Caki2 (cell line): ENCODE data around the gene GNLY. TPM values are rescaled to one million over a fixed set of nuclear protein-coding genes. Genes with fewer than 3 reads are reported as not detected.
"Not testable (repeated sequence)": the region's sequence is repeated elsewhere in the genome, so short reads cannot be mapped to it uniquely, and the experiment has no call there.

Experiments
- DNase-seq: peaks from one replicate; pipeline ENCODE4 v3.0.0-alpha.2; 2015; ENCODE audit warnings: low read depth
- in situ Hi-C: cut with HindIII; loops from 2 replicates; pipeline ENCODE4 v1.10.0; 2016; ENCODE audit warnings: low sequenced_read_pairs, low pct_unique_long_range_greater_than_20kb, mixed read lengths
- total RNA-seq: library from RNA; depleted of rRNA; stranded (reverse); fragments of >200 nt; shearing (Covaris generic); gene quantifications from 2 replicates; pipeline ENCODE4 v1.2.3, GENCODE V29; 2014; ENCODE audit warnings: low replicate concordance

Gene GNLY
- total RNA-seq, 1 experiment from 2014 or later: not detected

DNA sequence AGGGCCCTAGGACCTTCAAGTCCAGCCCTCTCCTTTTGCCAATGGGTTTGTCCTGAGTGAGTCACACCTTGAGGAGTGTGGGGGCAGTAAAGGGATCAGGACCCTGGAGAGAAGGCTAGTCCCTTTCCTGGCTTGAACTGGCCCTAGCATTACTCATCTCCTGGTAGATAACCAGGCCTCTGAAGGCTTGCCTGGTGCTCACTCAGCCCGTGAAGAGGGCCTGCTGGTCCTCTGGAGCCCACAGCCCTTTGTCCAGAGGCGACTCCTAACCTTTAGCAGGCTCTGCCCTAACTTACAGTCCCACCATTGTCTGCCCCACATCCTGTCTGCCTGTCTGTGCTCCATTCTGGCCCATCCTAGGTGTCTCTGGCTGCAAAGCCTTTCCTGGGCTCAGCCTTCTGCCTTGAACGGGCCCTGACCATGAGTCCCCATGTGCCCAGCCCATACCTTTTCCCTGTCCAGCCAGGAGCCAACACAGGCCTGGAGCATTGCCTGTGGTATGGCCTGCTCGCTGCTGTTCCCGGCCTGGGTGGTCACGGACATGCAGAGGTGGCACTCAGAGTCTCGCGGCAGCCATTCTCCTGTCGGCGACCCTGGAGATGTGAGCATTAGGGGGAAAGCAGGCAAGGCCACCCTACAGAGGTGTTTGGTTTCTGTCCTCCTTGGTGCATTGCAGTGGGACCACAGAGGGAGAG, 31.1 kb upstream of the GNLY start:
- in situ Hi-C loops: no loop called here
- DNase-seq: peak; percentile 62

DNA sequence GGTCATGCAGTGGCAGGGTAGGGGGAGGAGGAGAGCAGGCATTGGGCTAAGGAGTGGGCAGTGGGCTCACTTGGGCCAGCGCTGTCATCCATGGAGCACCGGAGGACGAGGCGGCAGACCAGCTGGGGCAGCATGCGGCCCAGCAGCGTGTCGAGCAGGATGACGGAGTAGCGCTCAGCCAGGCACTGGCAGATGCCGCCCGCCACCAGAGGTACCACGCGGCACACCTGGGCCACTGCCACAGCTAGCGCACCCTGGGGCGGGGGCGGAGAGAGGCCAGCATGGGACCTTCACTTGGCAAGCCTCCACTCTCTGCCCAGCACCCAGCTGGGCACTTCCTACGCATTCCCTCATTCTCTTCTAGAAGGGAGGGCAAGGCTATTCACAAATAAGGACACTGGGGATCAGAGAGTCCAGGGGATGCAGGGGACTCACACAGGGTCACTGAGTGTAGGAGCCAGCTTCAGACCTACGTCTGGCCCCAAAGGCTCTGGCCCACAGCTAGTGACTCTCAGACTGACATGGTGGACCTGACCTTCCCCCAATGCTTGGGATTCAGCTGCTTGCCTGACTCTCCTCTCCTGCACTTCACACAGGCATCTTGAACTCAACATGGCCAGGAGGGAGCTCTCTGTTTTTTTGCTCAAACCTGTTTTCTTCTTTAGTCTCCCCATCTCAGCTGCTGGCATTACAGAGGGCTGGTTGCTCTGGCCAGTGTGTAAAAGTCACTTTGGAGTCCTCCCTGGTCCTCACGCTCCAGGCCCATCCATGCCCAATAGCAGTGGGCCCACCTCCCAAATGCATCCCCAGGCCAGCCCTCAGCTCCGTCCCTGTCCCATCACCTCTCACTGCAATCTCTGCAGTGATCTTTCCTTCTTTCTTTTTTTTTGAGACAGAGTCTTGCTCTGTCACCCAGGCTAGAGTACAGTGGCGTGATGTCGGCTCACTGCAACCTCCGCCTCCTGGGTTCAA, 30.3 kb upstream of the GNLY start:
- in situ Hi-C loops: no loop called here
- no peak for DNase-seq

DNA sequence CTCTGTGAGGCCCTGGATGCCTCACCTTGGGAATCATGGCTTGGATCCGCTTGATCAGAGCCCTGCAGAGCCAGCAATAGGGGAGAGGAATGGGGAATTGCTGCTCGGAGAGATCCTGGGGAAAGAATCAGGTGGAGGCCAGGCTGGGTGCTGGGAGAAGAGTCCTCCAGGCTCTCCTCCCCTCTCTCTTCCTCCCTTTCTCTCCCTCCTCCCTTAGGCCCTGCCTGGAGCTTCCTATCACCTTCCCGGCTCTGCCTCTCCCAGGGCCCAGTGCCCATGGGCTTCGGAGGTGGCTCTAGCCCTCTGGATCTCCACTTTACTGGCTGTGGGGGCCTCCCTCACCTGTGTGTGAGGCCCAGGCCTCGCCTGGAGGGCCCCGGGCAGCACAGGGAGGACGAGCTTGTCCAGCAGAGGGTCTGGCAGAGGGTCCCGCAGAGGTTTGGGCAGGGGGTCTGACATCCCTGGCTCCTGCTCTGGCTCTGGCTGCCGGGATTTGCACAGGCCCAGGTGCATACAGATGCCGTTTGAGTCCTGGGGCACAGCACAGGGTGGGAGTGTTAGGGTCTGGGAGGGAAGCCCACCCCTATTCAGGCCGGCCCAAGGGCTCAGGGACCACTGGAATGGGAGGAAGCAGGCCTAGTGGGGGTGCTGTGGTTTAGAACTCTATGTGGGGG, 28.8 kb upstream of the GNLY start:
- no peak for DNase-seq
- in situ Hi-C loops: no loop called here

DNA sequence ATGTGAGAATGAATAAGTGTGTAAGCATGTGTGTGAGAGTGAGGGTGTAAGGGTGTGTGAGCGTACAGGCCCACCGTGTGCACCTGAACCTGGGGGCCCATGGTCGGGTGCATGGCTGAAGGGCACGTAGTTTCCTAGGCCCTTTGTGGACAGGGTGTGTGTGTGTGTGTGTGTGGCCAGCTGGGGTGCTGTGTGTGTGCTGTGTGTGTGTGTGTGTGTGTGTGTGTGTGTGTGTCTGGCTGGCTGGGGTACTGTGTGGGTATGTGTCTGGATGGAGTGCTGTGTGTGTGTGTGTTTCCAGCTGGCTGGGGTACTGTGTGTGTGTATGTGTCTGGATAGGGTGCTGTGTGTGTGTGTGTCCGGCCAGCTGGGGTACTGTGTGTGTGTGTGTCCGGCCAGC, 28.1 kb upstream of the GNLY start:
- no peak for DNase-seq
- in situ Hi-C loops: no loop called here

DNA sequence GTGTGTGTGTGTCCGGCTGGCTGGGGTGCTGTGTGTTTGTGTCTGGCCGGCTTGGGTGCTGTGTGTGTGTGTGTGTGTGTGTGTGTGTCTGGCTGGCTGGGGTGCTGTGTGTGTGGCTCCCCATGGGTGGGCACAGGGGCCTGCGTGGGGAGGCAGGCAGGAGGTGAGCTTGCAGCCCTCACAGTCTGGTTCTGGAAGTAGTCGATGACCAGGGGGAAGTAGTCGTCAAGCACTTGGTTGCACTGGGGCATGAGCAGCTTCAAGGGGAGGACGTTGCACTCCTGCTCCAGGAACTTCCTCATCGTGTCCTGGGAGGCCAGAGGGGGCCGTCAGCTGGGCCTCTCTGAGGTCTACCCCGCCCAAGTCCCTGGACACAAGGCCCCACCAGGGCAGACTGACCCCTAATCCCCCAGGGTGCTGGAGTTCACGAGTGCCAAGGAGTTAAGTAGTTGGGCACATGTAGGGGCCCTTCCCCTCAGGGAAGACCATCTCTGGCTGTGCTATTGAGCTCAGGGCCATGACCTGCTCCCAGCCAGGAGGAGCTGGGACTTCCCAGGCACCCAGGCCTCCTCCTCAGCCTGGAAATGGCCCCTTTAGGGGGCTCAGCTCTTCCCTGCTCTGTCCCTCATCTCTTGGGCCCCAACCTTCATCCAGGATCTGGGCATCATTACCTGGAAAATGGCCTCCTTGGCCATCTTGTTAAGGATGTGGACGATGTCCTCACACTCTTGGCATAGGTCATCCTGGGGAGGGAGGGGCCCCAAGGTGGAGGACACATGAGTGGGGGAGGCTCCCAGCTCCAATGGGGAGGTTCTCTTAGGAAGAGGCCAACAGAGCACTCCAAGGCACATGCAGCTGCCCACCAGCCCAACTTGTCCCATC, 27.5 kb upstream of the GNLY start:
- no peak for DNase-seq
- in situ Hi-C loops: no loop called here

DNA sequence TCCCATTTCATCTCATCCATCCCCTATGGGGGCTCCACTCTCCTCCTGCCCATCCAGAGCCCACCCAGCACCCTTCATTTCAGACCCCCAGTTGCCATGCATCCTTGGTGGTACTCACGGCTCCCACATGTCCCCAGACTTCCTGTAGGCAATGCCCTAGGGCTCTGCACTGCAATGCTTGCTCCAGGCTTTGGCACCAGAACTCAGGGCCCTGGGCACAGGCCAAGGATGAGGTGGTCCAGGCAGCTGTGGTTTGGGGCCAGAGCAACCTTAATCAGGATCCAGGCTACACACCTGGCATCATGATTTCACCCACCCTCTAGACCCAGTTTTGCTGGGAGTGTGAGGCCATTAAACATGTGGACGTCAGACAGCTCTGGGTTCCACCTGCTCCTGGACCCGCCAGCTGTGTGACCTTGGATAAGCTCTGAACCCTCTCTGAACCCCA, 26.6 kb upstream of the GNLY start:
- DNase-seq: no peak
- in situ Hi-C loops: no loop called here

DNA sequence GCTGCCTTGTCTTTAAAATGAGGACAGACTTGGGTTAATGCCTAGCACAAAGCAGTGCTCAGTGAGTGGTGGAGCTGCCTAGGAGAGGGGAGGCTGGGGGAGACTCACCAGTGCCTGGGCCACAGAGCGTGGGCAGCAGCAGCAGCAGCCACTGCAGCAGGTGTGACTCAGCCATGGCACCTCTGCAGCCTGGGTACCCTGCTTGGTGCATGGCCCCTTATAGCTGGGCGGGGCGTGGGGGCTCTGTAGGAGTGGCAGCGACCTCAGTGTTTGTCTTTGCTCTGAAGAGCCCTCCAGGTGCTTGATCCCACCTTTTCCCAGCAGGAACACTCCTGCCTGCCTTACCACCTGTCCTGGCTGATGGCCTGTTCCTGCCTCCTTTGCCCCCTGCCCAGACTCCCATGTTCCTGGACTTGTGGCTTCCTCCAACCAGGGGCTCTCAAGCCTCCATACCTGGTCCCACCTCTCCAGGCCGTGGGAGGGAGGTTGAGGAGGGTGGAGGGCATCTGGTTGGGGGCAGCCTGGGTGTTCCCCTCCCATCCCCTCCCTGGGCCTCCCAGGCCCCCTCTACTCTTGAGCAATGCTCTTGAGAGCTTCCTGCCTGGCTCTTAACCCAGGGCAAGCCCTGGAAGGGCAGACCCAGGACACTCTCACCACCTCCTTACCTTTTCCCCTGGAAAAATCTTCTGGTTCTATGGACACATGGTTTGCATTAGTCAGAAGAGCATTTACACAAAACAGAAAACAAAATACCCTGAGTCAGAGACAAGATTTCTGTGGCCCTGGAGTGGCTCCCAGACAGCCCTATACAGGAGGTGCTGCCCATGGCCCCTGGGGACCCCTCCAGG, 25.9 kb upstream of the GNLY start, which contains the start of gene SFTPB:
SFTPB (minus strand) TSS at position 191 of the 848 bp plus-strand sequence; CDS start at position 175, 16 bp downstream.
- in situ Hi-C loops: no loop called here
- no peak for DNase-seq

DNA sequence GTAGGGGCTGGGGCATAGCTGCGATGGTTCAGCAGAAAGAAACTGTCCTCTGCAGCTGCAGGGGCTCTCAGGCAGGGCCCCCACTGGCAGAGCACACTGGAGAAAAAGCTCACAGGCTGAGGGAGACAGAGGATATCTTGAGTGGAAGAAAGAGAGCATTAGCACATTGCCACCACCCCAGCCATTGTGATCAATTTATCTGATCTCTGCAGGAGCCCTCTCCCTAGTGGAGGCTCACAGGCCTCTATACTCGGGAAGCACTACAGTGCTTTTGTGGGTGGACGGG, 25.4 kb upstream of the GNLY start:
- DNase-seq: no peak
- in situ Hi-C loops: no loop called here

DNA sequence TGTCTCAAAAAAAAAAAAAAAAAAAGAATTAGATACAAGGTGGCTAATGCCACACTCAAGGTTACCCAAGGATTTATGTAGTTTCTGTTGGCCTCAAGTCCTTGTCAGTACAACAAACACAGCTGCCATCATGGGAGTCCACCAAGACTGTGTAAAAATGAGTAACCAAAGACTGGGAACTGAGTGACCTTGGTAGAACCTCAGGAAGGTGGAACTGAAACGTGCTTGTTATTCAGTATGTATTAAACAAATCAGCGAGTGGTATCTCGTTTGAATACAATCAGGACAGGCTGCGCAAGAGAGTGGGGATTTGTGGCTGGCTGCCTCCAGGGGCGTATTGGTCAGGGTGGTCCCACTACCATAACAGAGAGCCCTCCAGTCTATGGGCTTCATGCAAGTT, 24.6 kb upstream of the GNLY start:
- in situ Hi-C loops: no loop called here

DNA sequence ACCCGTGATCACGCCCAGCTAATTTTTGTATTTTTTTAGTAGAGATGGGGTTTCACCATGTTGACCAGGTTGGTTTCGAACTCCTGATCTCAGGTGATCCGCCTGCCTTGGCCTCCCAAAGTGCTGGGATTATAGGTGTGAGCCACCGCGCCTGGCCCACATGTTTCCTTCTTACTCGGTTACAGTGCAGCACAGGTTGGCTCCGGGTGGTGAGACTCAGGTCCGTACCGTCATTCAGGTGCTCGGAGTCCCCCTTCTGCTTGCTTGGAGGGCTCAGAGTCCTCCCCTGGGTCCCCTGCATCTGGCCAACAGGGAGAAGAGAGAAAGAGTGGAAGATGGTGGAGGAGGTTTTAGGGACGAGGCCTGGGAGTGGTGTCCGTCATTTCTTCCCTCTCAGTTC, 23.7 kb upstream of the GNLY start:
- DNase-seq, in situ Hi-C loops: not testable (repeated sequence)

More for the DNA sequence above, 24.6 kb upstream of the GNLY start:
- no peak for DNase-seq

DNA sequence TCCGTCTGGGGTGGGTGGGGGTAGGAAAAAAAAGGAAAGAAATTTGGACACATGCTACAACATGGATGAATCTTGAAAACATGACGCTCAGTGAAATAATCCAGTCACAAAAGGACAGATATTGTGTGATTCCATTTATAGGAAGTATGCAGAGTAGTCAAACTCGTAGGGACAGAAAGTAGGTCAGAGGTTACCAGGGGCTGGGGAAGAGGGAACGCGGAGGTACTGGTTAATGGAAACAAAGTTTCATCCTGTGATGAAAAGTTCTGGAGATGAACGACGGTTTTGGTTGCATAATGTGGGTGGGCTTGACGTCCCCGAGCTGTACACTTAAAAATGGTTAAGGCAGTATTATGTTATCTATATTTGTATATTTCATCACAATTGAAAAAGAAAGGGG, 21.7 kb upstream of the GNLY start:
- in situ Hi-C loops: no loop called here
- no peak for DNase-seq

DNA sequence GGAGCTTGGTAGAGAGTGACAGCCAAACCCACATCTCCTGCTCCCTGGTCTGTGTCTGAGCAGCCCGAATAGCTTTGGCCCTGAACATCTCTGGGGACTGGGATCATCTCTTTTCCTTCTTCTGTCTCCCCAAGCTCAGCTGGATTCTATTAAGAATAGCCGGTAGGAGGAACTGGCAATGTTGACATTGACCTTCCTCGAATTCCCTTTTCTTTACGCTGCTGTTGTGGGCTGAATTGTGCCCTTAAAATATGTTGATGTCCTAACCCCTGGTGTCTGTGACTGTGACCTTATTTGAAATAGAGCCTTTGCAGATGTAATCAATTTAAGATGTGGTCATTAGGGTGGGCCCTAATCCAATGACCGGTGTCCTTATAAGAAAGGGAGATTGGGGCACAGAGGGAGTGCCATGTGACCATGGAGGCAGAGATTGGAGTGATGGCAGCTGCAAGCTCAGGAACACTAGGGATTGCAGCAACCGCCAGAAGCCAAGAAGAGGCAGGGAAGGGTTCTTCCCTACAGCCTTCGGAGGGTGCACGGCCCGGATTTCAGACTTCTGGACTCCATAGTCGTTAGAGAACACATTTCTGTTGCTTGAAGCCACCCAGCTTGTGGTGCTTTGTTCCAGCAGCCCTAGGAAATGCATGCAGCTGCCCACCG, 20.3 kb upstream of the GNLY start:
- in situ Hi-C loops: no loop called here
- no peak for DNase-seq

DNA sequence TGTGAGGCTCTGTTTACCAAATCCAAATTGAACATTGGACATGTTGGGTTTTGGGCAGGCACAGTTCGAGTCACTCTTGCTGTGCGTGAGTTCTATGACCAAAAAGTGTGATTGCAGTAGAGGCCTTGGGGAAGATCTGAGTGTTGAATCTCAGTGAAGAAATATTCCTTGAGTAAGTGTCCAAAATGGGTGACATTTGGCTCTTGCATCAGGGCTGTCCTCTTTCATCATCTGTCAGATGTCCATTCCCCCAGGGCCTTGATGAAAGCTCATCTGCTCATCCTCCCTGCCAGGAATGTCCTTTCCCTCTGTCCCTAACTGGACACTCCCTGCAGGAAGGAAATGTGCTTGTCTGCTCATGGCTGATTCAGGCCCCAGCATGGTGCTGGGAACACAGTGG, 19.7 kb upstream of the GNLY start:
- in situ Hi-C loops: no loop called here
- no peak for DNase-seq

DNA sequence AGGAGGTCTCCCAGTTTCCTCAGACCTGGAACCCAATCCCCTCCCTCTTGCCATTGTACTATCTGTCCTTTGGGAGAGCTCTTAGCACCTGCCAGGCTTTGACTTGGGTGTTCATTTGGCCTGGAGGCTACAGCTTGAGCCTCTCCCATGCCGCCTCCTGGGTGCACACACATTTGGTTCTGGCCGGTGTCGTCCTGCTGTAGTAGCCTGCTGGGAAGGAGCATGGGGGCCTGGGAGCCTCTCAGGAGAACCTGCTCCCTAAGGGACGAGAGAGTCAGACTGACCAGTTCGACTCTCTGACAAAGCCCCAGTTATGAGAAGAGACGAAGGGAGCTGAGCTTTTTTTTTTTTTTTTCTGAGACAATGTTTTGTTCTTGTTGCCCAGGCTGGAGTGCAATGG, 18.7 kb upstream of the GNLY start:
- no peak for DNase-seq
- in situ Hi-C loops: no loop called here

DNA sequence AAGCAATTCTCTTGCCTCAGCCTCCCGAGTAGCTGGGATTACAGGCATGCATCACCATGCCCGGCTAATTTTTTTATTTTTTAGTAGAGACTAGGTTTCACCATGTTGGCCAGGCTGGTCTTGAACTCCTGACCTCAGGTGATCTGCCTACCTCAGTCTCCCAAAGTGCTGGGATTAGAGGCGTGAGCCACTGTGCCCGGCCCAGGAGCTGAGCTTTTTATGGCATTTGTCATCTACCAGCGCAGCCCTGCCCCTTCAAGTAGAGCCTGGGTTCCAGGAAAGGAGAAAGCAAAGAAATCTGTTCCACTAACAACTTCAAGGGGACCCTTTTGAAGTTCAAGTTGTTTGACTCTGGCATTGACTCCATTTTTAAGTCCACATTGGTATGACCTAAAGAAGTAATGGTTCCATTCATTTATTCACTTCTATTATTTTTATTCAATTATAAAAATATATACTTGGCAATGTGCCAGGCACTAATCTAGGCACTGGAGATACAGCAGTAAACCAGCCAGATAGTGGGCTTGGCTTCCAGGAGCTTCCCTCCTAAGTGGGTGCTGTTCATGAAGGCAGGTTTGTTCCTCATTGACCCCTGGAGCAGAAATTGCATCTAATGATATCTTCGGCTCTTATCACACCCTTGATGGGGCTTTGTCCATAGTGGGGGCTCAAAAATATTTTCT, 18.2 kb upstream of the GNLY start:
- in situ Hi-C loops: no loop called here
- DNase-seq: no peak

DNA sequence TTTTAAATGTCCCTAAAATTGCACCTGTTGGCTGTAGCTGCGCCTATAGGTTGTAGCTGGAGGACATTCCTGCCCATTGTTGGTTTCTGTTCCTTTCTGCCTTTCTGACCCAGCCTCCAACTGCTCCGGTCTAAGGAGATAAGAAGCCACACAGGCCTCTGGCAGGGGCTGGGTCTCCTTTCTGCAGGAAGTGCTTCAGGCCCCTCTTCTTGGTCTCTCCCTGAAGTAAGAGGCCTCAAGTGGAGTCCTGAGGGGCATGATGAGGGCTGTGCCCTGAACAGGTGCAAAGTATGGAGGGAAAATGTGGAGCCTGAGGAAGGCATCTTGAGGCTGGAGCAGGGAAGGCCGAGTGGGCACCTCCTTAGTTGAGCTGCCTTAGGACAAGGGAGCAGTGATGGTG, 15.8 kb upstream of the GNLY start:
- in situ Hi-C loops: no loop called here

More for the DNA sequence above, 15.8 kb upstream of the GNLY start:
- no peak for DNase-seq
